Measurements from ENCODE around the gene ABLIM2. TPM values are rescaled to one million over a fixed set of nuclear protein-coding genes. Genes with fewer than 3 reads are reported as not detected.

The ABLIM2 gene
- polyA plus RNA-seq, 3 donors: 0.21 TPM; not detected in 2

- H3K9me3 ChIP-seq (replicated peaks in 1 of 2; ENCODE audit: control insufficient read depth in 1 of 2, insufficient read depth in 1 of 2, low read length in 2 of 2): peaks cover 3 to 8% of the 10 kb centered on the region in 2 donors
- H3K4me1 ChIP-seq (ENCODE audit: control insufficient read depth in 1 of 2, insufficient read depth in 2 of 2, low read length in 2 of 2): peaks cover 10 to 11% of the 10 kb centered on the region in 2 donors
- no peaks in the 10 kb centered on the region for H4K20me1 ChIP-seq (ENCODE audit: insufficient read depth, low read length)
- H3K27me3 Mint-ChIP-seq (ENCODE audit: low read depth in 3 of 3): peaks cover 37 to 56% (median 38%) of the 10 kb centered on the region in 3 donors
- peaks cover 0 to 3% of the 10 kb centered on the region in 2 donors for H3K36me3 Mint-ChIP-seq
- no peaks in the 10 kb centered on the region for H3K79me2 ChIP-seq (ENCODE audit: insufficient read depth, low read length)
- H3K36me3 ChIP-seq (replicated peaks in 1 of 2; ENCODE audit: control insufficient read depth in 1 of 2, insufficient read depth in 2 of 2, low read length in 2 of 2): no peaks in the 10 kb centered on the region
- DNase-seq: no peak
- H3K27me3 ChIP-seq (ENCODE audit: control insufficient read depth in 2 of 2, insufficient read depth in 2 of 2, low read length in 2 of 2): peaks cover 18 to 32% of the 10 kb centered on the region in 2 donors
- H3K4me3 Mint-ChIP-seq: no peak overlapping the region
- TF ChIP-seq CTCF (IDR thresholded peaks at IDR 0.05): no peak
- peaks cover 0 to 9% (median 3%) of the 10 kb centered on the region in 7 donors for H3K9me3 Mint-ChIP-seq
- H3K9ac ChIP-seq (ENCODE audit: insufficient read depth, low read length, poor library complexity, severe bottlenecking): no peak overlapping the region
- H3K4me3 ChIP-seq (replicated peaks in 1 of 3; ENCODE audit: low read depth in 2 of 3, low read length in 3 of 3): no peak overlapping the region
- WGBS (ENCODE audit: insufficient coverage): 77% methylated on average over 3 of the region's 10 CpGs
- H3K4me1 Mint-ChIP-seq: peaks cover 6% of the 10 kb centered on the region
- H2AFZ ChIP-seq (ENCODE audit: insufficient read depth, low read depth, low read length, poor library complexity, severe bottlenecking): no peak overlapping the region
- no peak overlapping the region for H3K27ac ChIP-seq (ENCODE audit: low read depth in 1 of 2, low read length in 2 of 2)
- intact Hi-C loops (cut with micrococcal nuclease): loop anchor here in 1 of 2 donors (10.0 kb wide), 1 partner anchor 271 kb away; no protein-coding TSS in a partner anchor
- H3K27ac Mint-ChIP-seq: no peak overlapping the region
- H3K4me2 ChIP-seq (replicated peaks; ENCODE audit: extremely low read depth, low read length, poor library complexity, severe bottlenecking): no peak overlapping the region
These were observed 5.2 kb downstream of the ABLIM2 start for GRCh38 chr4:8153441-8153840.

- no peak overlapping the region for H3K9ac ChIP-seq (ENCODE audit: insufficient read depth, low read length, poor library complexity, severe bottlenecking)
- no peak overlapping the region for H3K4me2 ChIP-seq (replicated peaks; ENCODE audit: extremely low read depth, low read length, poor library complexity, severe bottlenecking)
- H2AFZ ChIP-seq (ENCODE audit: insufficient read depth, low read depth, low read length, poor library complexity, severe bottlenecking): no peak overlapping the region
- peaks cover 4 to 5% of the 10 kb centered on the region in 2 donors for H3K4me1 ChIP-seq (ENCODE audit: control insufficient read depth in 1 of 2, insufficient read depth in 2 of 2, low read length in 2 of 2)
- TF ChIP-seq CTCF (IDR thresholded peaks at IDR 0.05): no peak
- peaks cover 0 to 3% of the 10 kb centered on the region in 2 donors for H3K36me3 Mint-ChIP-seq
- peaks cover 32 to 54% (median 35%) of the 10 kb centered on the region in 3 donors for H3K27me3 Mint-ChIP-seq (ENCODE audit: low read depth in 3 of 3)
- peaks cover 3 to 7% of the 10 kb centered on the region in 2 donors for H3K9me3 ChIP-seq (replicated peaks in 1 of 2; ENCODE audit: control insufficient read depth in 1 of 2, insufficient read depth in 1 of 2, low read length in 2 of 2)
- H3K79me2 ChIP-seq (ENCODE audit: insufficient read depth, low read length): no peaks in the 10 kb centered on the region
- H3K9me3 Mint-ChIP-seq: peaks cover 0 to 9% (median 3%) of the 10 kb centered on the region in 7 donors
- H3K27ac Mint-ChIP-seq: no peak overlapping the region
- peaks cover 6% of the 10 kb centered on the region for H3K4me1 Mint-ChIP-seq
- WGBS (ENCODE audit: insufficient coverage): 80% methylated on average over 6 of the region's 6 CpGs
- no peak overlapping the region for H3K27ac ChIP-seq (ENCODE audit: low read depth in 1 of 2, low read length in 2 of 2)
- peaks cover 12 to 27% of the 10 kb centered on the region in 2 donors for H3K27me3 ChIP-seq (ENCODE audit: control insufficient read depth in 2 of 2, insufficient read depth in 2 of 2, low read length in 2 of 2)
- no peak for DNase-seq
- no peak overlapping the region for H3K4me3 Mint-ChIP-seq
- H3K36me3 ChIP-seq (replicated peaks in 1 of 2; ENCODE audit: control insufficient read depth in 1 of 2, insufficient read depth in 2 of 2, low read length in 2 of 2): no peaks in the 10 kb centered on the region
- H3K4me3 ChIP-seq (replicated peaks in 1 of 3; ENCODE audit: low read depth in 2 of 3, low read length in 3 of 3): no peak overlapping the region
- intact Hi-C loops (cut with micrococcal nuclease): loop anchor here in 1 of 2 donors (10.0 kb wide), 1 partner anchor 272 kb away; no protein-coding TSS in a partner anchor
- H4K20me1 ChIP-seq (ENCODE audit: insufficient read depth, low read length): no peaks in the 10 kb centered on the region
These were observed 5.8 kb downstream of the ABLIM2 start for GRCh38 chr4:8152865-8153257.
